GM23338 (cell line): ENCODE data around the gene ANKFY1.

Experiments used
- POLR2AphosphoS5 ChIP-seq: IDR thresholded peaks from 2 replicates; pipeline ENCODE4 v1.6.1; 2016; ENCODE audit warnings: antibody characterized with exemption, low read depth
- TF ChIP-seq, protein P1 (sequence below), 2 experiments: fragments of 200-600 bp in 1 of 2; sonication (generic) in 1 of 2; conservative IDR thresholded peaks; 2 replicates each; pipeline versions ENCODE4 v1.5.1 to v1.6.1; 2016 to 2017; ENCODE audit warnings: antibody characterized with exemption in 2 of 2, low read depth in 2 of 2, mild to moderate bottlenecking in 2 of 2, moderate library complexity in 1 of 2

DNA sequence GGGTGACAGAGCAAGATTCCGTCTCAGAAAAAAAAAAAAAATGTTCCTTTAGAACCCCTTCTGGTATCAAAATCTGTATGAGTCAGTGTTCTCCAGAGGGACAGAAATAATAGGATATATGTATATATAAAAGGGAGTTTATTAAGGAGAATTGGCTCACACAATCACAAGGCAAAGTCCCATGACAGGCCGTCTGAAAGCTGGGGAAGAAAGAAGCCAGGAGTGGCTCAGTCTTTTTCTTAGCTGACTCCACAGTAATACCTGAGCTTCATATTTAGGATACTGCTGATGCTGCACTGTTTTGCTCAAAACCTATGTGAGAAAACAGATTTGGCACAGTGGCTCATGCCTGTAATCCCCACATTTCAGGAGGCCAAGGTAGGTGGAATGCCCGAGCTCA is 143.4 kb downstream of the ANKFY1 start:
- TF ChIP-seq, protein P1, sequence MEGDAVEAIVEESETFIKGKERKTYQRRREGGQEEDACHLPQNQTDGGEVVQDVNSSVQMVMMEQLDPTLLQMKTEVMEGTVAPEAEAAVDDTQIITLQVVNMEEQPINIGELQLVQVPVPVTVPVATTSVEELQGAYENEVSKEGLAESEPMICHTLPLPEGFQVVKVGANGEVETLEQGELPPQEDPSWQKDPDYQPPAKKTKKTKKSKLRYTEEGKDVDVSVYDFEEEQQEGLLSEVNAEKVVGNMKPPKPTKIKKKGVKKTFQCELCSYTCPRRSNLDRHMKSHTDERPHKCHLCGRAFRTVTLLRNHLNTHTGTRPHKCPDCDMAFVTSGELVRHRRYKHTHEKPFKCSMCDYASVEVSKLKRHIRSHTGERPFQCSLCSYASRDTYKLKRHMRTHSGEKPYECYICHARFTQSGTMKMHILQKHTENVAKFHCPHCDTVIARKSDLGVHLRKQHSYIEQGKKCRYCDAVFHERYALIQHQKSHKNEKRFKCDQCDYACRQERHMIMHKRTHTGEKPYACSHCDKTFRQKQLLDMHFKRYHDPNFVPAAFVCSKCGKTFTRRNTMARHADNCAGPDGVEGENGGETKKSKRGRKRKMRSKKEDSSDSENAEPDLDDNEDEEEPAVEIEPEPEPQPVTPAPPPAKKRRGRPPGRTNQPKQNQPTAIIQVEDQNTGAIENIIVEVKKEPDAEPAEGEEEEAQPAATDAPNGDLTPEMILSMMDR (conservative IDR thresholded peaks at IDR 0.05; ENCODE audit: low read depth in 2 of 2): no peak
- no peak for TF ChIP-seq POLR2AphosphoS5
